Stomach (tissue), 4 donors: Measurements from ENCODE around the gene SCAI.

ENCODE experiments used
- CTCF ChIP-seq, 7 experiments: fragments of 450-650 bp in 4 of 7; fragments of 200-600 bp in 3 of 7; sonication (generic) in 3 of 7; IDR thresholded peaks; one replicate each; pipeline ENCODE4 v1.5.1; 2016 to 2019; ENCODE audit warnings: antibody characterized with exemption in 7 of 7, control low read depth in 2 of 7, mild to moderate bottlenecking in 1 of 7
- EP300 ChIP-seq: sonication (generic); formaldehyde crosslinking; IDR thresholded peaks from one replicate; pipeline ENCODE4 v1.6.1; 2017; ENCODE audit warnings: antibody characterized with exemption
- POLR2AphosphoS5 ChIP-seq, 3 donors: sonication (generic); formaldehyde crosslinking; IDR thresholded peaks; one replicate each; pipeline ENCODE4 v1.6.1; 2016; ENCODE audit warnings: antibody characterized with exemption in 3 of 3

GRCh38 chr9:125003332-125003731 lies 140.0 kb downstream of the SCAI start:
- no peak for TF ChIP-seq CTCF (IDR thresholded peaks at IDR 0.05)
- no peak for TF ChIP-seq POLR2AphosphoS5 (IDR thresholded peaks at IDR 0.05)
- TF ChIP-seq EP300, result no peak
